Calu3 (cell line): ENCODE measurements around the gene DLG2. TPM values are rescaled to one million over a fixed set of nuclear protein-coding genes. Genes with fewer than 3 reads are reported as not detected.

ENCODE experiments used
- BruUV-seq: library from RNA; stranded (reverse); fragments of 400-500 nt; replicated peaks from 2 replicates; lab custom pipeline; 2021; lab: Mats Ljungman, UMichigan
- CTCF ChIA-PET: fragments of 300-600 bp; sonication (Branson Sonifier 250); formaldehyde crosslinking; loops from one replicate; lab custom pipeline; 2022; ENCODE audit warnings: antibody characterized with exemption; lab: Charles Lee
- DNase-seq: peaks from one replicate; pipeline ENCODE4 v3.0.0; 2022
- H3K27ac Mint-ChIP-seq: one replicate; pipeline ENCODE4 v1.8.0; 2022; ENCODE audit warnings: mixed read lengths; ENCODE audit not compliant: unreplicated experiment
- H3K27me3 Mint-ChIP-seq: one replicate; pipeline ENCODE4 v1.8.0; 2022; ENCODE audit warnings: mixed read lengths; ENCODE audit not compliant: unreplicated experiment
- H3K36me3 Mint-ChIP-seq: one replicate; pipeline ENCODE4 v1.8.0; 2022; ENCODE audit warnings: mild to moderate bottlenecking, moderate library complexity, mixed read lengths; ENCODE audit not compliant: insufficient read depth, unreplicated experiment
- H3K4me1 Mint-ChIP-seq: one replicate; pipeline ENCODE4 v1.8.0; 2022; ENCODE audit warnings: mild to moderate bottlenecking, low read depth, mixed read lengths; ENCODE audit not compliant: unreplicated experiment
- H3K4me3 Mint-ChIP-seq: one replicate; pipeline ENCODE4 v1.8.0; 2022; ENCODE audit warnings: mild to moderate bottlenecking, low read depth, moderate library complexity, mixed read lengths; ENCODE audit not compliant: unreplicated experiment
- H3K9me3 Mint-ChIP-seq: one replicate; pipeline ENCODE4 v1.8.0; 2022; ENCODE audit warnings: low read depth, mixed read lengths; ENCODE audit not compliant: unreplicated experiment
- intact Hi-C: fragments of 100-400 bp; cut with micrococcal nuclease; formaldehyde crosslinking; loops from one replicate; pipeline ENCODE4 v1.10.0; 2022; ENCODE audit not compliant: unreplicated experiment
- total RNA-seq: library from RNA; stranded (reverse); gene quantifications from 2 replicates; pipeline ENCODE4 v1.2.3, GENCODE V29; 2022
- TF ChIP-seq, protein P1 (sequence below): fragments of 200-600 bp; IDR thresholded peaks from one replicate; pipeline ENCODE4 v1.8.0; 2022; ENCODE audit warnings: antibody characterized with exemption; ENCODE audit not compliant: unreplicated experiment

DLG2 gene
- total RNA-seq, 1 experiment from 2014 or later, result 0.71 TPM

- TF ChIP-seq, protein P1, sequence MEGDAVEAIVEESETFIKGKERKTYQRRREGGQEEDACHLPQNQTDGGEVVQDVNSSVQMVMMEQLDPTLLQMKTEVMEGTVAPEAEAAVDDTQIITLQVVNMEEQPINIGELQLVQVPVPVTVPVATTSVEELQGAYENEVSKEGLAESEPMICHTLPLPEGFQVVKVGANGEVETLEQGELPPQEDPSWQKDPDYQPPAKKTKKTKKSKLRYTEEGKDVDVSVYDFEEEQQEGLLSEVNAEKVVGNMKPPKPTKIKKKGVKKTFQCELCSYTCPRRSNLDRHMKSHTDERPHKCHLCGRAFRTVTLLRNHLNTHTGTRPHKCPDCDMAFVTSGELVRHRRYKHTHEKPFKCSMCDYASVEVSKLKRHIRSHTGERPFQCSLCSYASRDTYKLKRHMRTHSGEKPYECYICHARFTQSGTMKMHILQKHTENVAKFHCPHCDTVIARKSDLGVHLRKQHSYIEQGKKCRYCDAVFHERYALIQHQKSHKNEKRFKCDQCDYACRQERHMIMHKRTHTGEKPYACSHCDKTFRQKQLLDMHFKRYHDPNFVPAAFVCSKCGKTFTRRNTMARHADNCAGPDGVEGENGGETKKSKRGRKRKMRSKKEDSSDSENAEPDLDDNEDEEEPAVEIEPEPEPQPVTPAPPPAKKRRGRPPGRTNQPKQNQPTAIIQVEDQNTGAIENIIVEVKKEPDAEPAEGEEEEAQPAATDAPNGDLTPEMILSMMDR, result no peak
- DNase-seq, result no peak
- Mint-ChIP-seq H3K27me3 (no peaks in the 10 kb centered on the region), H3K9me3 (peaks cover 4% of the 10 kb centered on the region), H3K36me3 (no peaks in the 10 kb centered on the region), H3K4me1 (no peaks in the 10 kb centered on the region), H3K4me3 (no peak overlapping the region), H3K27ac (no peak overlapping the region)
- BruUV-seq, result no TSS peak
- intact Hi-C loops, result no loop called here
- CTCF ChIA-PET, result no interaction called here
These were observed 1414.4 kb downstream of the DLG2 start for GRCh38 chr11:84212468-84213390.

DNA sequence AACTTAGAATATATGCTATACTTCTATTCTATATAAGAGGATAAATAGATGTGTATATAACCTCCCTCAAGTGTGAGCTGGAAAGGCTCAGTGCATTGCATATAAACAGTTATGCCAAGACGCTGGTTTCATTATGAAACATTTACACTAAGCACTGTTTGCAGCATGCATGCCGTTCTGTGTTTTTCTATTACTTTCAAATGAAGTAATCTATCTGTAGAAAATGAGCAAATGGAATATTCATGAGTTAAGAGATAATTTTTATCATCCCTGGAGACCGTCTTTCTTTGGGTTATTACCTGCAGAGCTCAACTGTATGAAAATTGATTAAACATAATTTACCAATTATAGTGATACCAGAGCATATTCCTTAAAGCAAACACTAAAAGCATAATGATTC lies 1415.2 kb downstream of the DLG2 start:
- Mint-ChIP-seq H3K36me3 (no peaks in the 10 kb centered on the region), H3K4me1 (no peaks in the 10 kb centered on the region), H3K4me3 (no peak overlapping the region), H3K27ac (no peak overlapping the region), H3K9me3 (peaks cover 4% of the 10 kb centered on the region), H3K27me3 (no peaks in the 10 kb centered on the region)
- DNase-seq, result no peak
- CTCF ChIA-PET, result no interaction called here
- TF ChIP-seq, protein P1, result no peak
- intact Hi-C loops, result no loop called here
- no TSS peak for BruUV-seq

DNA sequence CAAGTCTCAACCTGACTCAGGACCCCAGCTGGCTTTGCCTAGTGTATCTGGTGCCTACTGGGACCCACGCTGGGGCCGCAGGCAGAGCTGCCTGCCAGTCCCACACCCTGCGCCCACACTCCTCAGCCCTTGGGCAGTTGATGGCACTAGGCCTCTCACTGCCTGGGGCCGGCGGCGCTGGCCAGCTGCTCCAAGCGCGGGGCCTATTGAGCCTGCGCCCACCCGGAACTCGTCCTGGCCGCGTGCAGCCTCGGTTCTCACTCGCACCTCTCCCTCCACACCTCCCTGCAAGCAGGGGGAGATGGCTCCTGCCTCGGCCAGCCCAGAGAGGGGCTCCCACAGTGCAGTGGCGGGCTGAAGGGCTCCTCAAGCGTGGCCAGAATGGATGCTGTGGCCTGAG lies 1432.4 kb downstream of the DLG2 start:
- BruUV-seq, result no TSS peak
- H3K4me1 Mint-ChIP-seq, result no peaks in the 10 kb centered on the region
- CTCF ChIA-PET, result no interaction called here
- H3K27ac Mint-ChIP-seq, result no peak overlapping the region
- H3K27me3 Mint-ChIP-seq, result no peaks in the 10 kb centered on the region
- H3K4me3 Mint-ChIP-seq, result no peak overlapping the region
- TF ChIP-seq, protein P1, result no peak
- H3K36me3 Mint-ChIP-seq, result no peaks in the 10 kb centered on the region
- no peak for DNase-seq
- no peaks in the 10 kb centered on the region for H3K9me3 Mint-ChIP-seq
- intact Hi-C loops, result no loop called here

GRCh38 chr11:84193706-84194105 lies 1433.4 kb downstream of the DLG2 start:
- H3K36me3 Mint-ChIP-seq, result no peaks in the 10 kb centered on the region
- no peak for DNase-seq
- intact Hi-C loops, result no loop called here
- TF ChIP-seq, protein P1, result no peak
- H3K27ac Mint-ChIP-seq, result no peak overlapping the region
- H3K4me3 Mint-ChIP-seq, result no peak overlapping the region
- H3K9me3 Mint-ChIP-seq, result no peaks in the 10 kb centered on the region
- no peaks in the 10 kb centered on the region for H3K4me1 Mint-ChIP-seq
- CTCF ChIA-PET, result no interaction called here
- H3K27me3 Mint-ChIP-seq, result no peaks in the 10 kb centered on the region
- BruUV-seq, result no TSS peak
